Coronary artery (tissue), 2 donors: Measurements from ENCODE around the gene CRACR2A.

Source experiments
- DNase-seq: peaks from one replicate; pipeline ENCODE4 v3.0.0-alpha.2; 2017; ENCODE audit warnings: low spot score
- H3K27ac ChIP-seq, 2 donors: fragments of 200-600 bp; sonication (generic); one replicate each; pipeline ENCODE4 v1.5.1; 2016 to 2019
- H3K4me3 ChIP-seq: fragments of 200-600 bp; sonication (generic); 2 replicates; pipeline ENCODE4 v1.5.1; 2016; ENCODE audit warnings: mild to moderate bottlenecking, moderate library complexity
- CTCF ChIP-seq: fragments of 200-600 bp; sonication (generic); IDR thresholded peaks from one replicate; pipeline ENCODE4 v1.5.1; 2019; ENCODE audit warnings: antibody characterized with exemption

The CRACR2A gene

DNA sequence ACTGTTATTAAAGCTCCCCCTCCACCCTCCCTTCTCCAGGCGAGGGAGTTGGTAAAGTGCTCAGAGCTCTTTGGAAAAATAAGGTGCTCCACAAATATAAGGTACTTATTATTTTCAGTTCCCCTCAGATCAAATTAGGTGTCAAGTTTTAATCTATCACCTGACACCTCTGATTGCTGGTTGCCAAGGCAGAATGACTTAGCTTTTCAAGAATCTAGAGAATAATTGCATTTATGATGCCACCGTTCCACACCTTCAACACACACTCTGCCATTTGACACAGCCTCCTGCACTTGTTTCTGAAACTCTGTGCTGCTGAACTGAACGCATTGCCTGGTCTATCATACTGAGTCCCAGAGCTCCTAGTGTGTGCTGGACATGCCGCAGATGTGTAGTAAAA lies 128.6 kb downstream of the CRACR2A start:
- no peak for DNase-seq
- H3K27ac ChIP-seq, result no peak overlapping the region
- no peak for TF ChIP-seq CTCF

GRCh38 chr12:3622822-3623690 lies 129.9 kb downstream of the CRACR2A start:
- DNase-seq, result no peak
- Histone ChIP-seq H3K4me3 (no peak overlapping the region), H3K27ac (no peak overlapping the region)
- no peak for TF ChIP-seq CTCF

More for the DNA sequence above, 128.6 kb downstream of the CRACR2A start:
- H3K4me3 ChIP-seq, result no peak overlapping the region

DNA sequence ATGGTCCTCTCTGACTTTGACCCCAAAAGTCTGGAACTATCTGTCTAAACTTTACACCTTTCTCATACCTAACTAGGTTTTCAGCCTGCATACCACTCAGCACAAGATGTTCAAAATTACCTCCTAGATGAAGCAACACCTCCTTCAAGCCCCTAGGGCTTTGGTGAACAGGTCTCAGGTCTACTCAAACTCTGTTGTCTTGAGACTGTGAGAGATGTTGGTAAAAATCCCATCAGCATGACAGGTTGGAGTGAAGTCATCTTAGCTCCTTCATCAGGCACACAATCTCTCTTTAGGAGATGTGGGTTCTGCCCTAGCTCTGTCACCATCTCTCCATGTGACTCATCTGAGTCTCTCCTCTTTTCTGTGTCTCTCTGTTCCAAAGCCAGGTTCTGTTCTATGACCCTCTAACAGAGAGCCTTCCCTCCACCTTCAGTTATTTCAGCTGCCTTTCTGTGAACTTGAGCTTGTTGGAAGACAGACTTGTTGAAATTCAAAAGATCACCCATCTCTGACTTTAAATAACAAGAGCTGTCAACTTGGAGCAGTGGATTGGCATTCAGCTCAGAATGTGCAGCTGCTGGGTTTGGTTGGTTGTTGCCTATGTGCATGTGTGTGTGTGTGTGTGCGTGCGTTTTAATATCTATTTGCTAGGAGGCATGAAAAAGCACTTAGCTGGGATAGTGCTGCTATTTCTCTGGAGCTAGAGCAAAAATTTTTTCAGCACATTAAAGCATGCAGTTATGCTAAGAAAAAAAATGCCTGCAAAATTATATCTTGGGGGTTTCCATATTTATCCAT lies 130.7 kb downstream of the CRACR2A start:
- no peak for TF ChIP-seq CTCF
- no peak for DNase-seq

GRCh38 chr12:3620856-3621255 lies 132.1 kb downstream of the CRACR2A start:
- no peak for DNase-seq
- TF ChIP-seq CTCF, result no peak

More for the DNA sequence above, 130.7 kb downstream of the CRACR2A start:
- Histone ChIP-seq H3K27ac (no peak overlapping the region), H3K4me3 (no peak overlapping the region)

GRCh38 chr12:3617565-3617964 lies 135.3 kb downstream of the CRACR2A start:
- no peak for DNase-seq
- H3K4me3 ChIP-seq, result no peak overlapping the region
- TF ChIP-seq CTCF, result no peak
- H3K27ac ChIP-seq, result no peak overlapping the region

More at GRCh38 chr12:3620856-3621255, 132.1 kb downstream of the CRACR2A start:
- Histone ChIP-seq H3K27ac (no peak overlapping the region), H3K4me3 (no peak overlapping the region)

DNA sequence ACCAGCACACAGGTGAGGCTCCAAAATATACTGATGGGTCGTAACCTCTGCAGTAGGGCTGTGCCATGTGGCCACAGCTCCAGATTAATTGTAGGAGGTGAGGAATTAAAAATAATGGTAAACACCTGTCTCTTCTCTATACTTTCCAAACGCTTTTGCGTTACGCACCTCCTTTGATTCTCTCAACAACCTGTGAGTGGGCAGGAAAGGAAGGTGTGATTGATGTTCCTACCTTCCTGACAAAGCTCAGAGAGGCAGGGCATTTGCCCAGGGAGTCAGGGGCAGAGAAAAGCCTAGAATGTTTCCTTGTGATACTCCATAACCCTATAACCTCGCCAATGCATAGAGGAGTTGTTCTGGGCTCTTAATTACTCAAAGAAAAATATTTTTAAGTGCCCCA lies 137.0 kb downstream of the CRACR2A start:
- TF ChIP-seq CTCF, result no peak
- Histone ChIP-seq H3K27ac (no peak overlapping the region), H3K4me3 (no peak overlapping the region)
- DNase-seq, result no peak
